HepG2 (cell line): ENCODE results near the gene ANKRD13D. TPM values are rescaled to one million over a fixed set of nuclear protein-coding genes. Genes with fewer than 3 reads are reported as not detected.

ENCODE experiments used
- ADNP ChIP-seq: sonication (generic); formaldehyde crosslinking; IDR thresholded peaks from 2 replicates; pipeline ENCODE4 v1.4.0; 2020; ENCODE audit warnings: missing genetic modification reagents
- CAMTA2 ChIP-seq: sonication (generic); formaldehyde crosslinking; IDR thresholded peaks from 2 replicates; pipeline ENCODE4 v1.4.0; 2020; ENCODE audit warnings: mild to moderate bottlenecking, missing genetic modification reagents, borderline replicate concordance
- FOXK2 ChIP-seq: fragments of 450-650 bp; IDR thresholded peaks from 2 replicates; pipeline ENCODE4 v1.6.1; 2016
- GFI1 ChIP-seq: sonication (generic); formaldehyde crosslinking; IDR thresholded peaks from 2 replicates; pipeline ENCODE4 v1.5.0; 2020; ENCODE audit warnings: missing genetic modification reagents, mild to moderate bottlenecking, borderline replicate concordance
- HDAC1 ChIP-seq: sonication (generic); formaldehyde crosslinking; IDR thresholded peaks from 2 replicates; pipeline ENCODE4 v1.5.1; 2020; ENCODE audit warnings: mild to moderate bottlenecking, missing genetic modification reagents
- KDM3A ChIP-seq: IDR thresholded peaks from 2 replicates; pipeline ENCODE4 v1.6.1; 2018; ENCODE audit warnings: low read depth, missing compliant biosample characterization
- MEF2D ChIP-seq: sonication (generic); formaldehyde crosslinking; IDR thresholded peaks from 2 replicates; pipeline ENCODE4 v1.5.1; 2020; ENCODE audit warnings: mild to moderate bottlenecking, missing genetic modification reagents
- MIER2 ChIP-seq: IDR thresholded peaks from 2 replicates; pipeline ENCODE4 v1.6.1; 2016; ENCODE audit warnings: missing biosample characterization, missing genetic modification reagents
- MXI1 ChIP-seq: IDR thresholded peaks from 3 replicates; pipeline ENCODE4 v1.6.1; 2012; ENCODE audit warnings: low read depth, low read length, inconsistent platforms, borderline replicate concordance
- NFE2L1 ChIP-seq: sonication (generic); formaldehyde crosslinking; IDR thresholded peaks from 2 replicates; pipeline ENCODE4 v1.4.0; 2020; ENCODE audit warnings: missing genetic modification reagents, mild to moderate bottlenecking, borderline replicate concordance
- NFKB2 ChIP-seq: sonication (generic); formaldehyde crosslinking; IDR thresholded peaks from 2 replicates; pipeline ENCODE4 v1.4.0; 2020; ENCODE audit warnings: missing genetic modification reagents, borderline replicate concordance
- POLR2A ChIP-seq, 2 experiments: IDR thresholded peaks; 2 replicates each; pipeline ENCODE4 v1.6.1; 2011; ENCODE audit warnings: low read depth in 2 of 2, low read length in 2 of 2, mild to moderate bottlenecking in 1 of 2, moderate library complexity in 1 of 2; ENCODE audit not compliant: insufficient read depth in 1 of 2
- POLR2G ChIP-seq: fragments of 200-400 bp; formaldehyde crosslinking; IDR thresholded peaks from 2 replicates; pipeline ENCODE4 v1.6.1; 2018; ENCODE audit warnings: mild to moderate bottlenecking, low read depth, low read length, moderate library complexity
- RAD51 ChIP-seq: fragments of 450-650 bp; IDR thresholded peaks from 2 replicates; pipeline ENCODE4 v1.6.1; 2016; ENCODE audit warnings: borderline replicate concordance
- RCOR2 ChIP-seq: IDR thresholded peaks from 2 replicates; pipeline ENCODE4 v1.6.1; 2016; ENCODE audit warnings: missing biosample characterization, missing genetic modification reagents
- SNAI1 ChIP-seq: sonication (generic); formaldehyde crosslinking; IDR thresholded peaks from 2 replicates; pipeline ENCODE4 v1.5.0; 2020; ENCODE audit warnings: mild to moderate bottlenecking, missing genetic modification reagents, borderline replicate concordance
- TCF7L2 ChIP-seq: IDR thresholded peaks from 2 replicates; pipeline ENCODE4 v1.6.1; 2011; ENCODE audit warnings: mild to moderate bottlenecking, low read depth, low read length, moderate library complexity
- YEATS2 ChIP-seq: sonication (generic); formaldehyde crosslinking; IDR thresholded peaks from 2 replicates; pipeline ENCODE4 v1.4.0; 2020; ENCODE audit warnings: missing genetic modification reagents, borderline replicate concordance
- ZNF292 ChIP-seq: sonication (generic); formaldehyde crosslinking; IDR thresholded peaks from 2 replicates; pipeline ENCODE4 v1.8.1; 2022; ENCODE audit warnings: mild to moderate bottlenecking, low read depth, missing genetic modification reagents, borderline replicate concordance
- ZNF382 ChIP-seq: sonication (generic); formaldehyde crosslinking; IDR thresholded peaks from 2 replicates; pipeline ENCODE4 v1.5.0; 2020; ENCODE audit warnings: missing genetic modification reagents, mild to moderate bottlenecking, borderline replicate concordance
- ZNF501 ChIP-seq: sonication (generic); formaldehyde crosslinking; IDR thresholded peaks from 2 replicates; pipeline ENCODE4 v1.5.1; 2020; ENCODE audit warnings: mild to moderate bottlenecking, moderate library complexity, missing genetic modification reagents
- ZNF660 ChIP-seq: sonication (generic); formaldehyde crosslinking; IDR thresholded peaks from 2 replicates; pipeline ENCODE4 v1.5.1; 2020; ENCODE audit warnings: mild to moderate bottlenecking, low read depth, missing genetic modification reagents, borderline replicate concordance
- ZNF674 ChIP-seq: sonication (generic); formaldehyde crosslinking; IDR thresholded peaks from 2 replicates; pipeline ENCODE4 v1.5.0; 2020; ENCODE audit warnings: low read depth, mild to moderate bottlenecking, missing genetic modification reagents
- ZNF775 ChIP-seq: sonication (generic); formaldehyde crosslinking; IDR thresholded peaks from 2 replicates; pipeline ENCODE4 v1.4.0; 2020; ENCODE audit warnings: missing genetic modification reagents, mild to moderate bottlenecking, moderate library complexity, borderline replicate concordance
- ZNF792 ChIP-seq: IDR thresholded peaks from 2 replicates; pipeline ENCODE4 v1.6.1; 2016
- ZSCAN21 ChIP-seq: sonication (generic); formaldehyde crosslinking; IDR thresholded peaks from 2 replicates; pipeline ENCODE4 v1.8.0; 2022; ENCODE audit warnings: mild to moderate bottlenecking, missing genetic modification reagents, moderate library complexity, borderline replicate concordance
- polyA plus RNA-seq, 8 experiments: library from polyadenylated mRNA; depleted of rRNA in 3 of 8; stranded (reverse) in 7 of 8; unstranded in 1 of 8; fragments of >200 nt; fragmentation: Illumina TruSeq in 4 of 8; extraction: Trizol in 4 of 8; gene quantifications; 2 replicates each; pipeline versions ENCODE4 v1.2.1 to v1.2.3, GENCODE V29; 2011 to 2016; ENCODE audit warnings: low read depth in 4 of 8, missing spikeins in 1 of 8, mixed read lengths in 1 of 8; ENCODE audit not compliant: insufficient read depth in 1 of 8
- total RNA-seq, 5 experiments: library from RNA; depleted of rRNA; stranded (reverse); fragments of >200 nt; fragmentation: Illumina TruSeq; extraction: Trizol; gene quantifications; 2 replicates each; pipeline ENCODE4 v1.2.3, GENCODE V29; 2016; ENCODE audit warnings: low read depth in 1 of 5
- TF ChIP-seq, protein P1 (sequence below): IDR thresholded peaks from 2 replicates; pipeline ENCODE4 v1.6.1; 2016; ENCODE audit warnings: mild to moderate bottlenecking, missing biosample characterization, missing genetic modification reagents
- TF ChIP-seq, protein P2 (sequence below): sonication (generic); formaldehyde crosslinking; IDR thresholded peaks from 2 replicates; pipeline ENCODE4 v1.5.1; 2020; ENCODE audit warnings: mild to moderate bottlenecking, missing genetic modification reagents, moderate library complexity
- TF ChIP-seq, protein P3 (sequence below): fragments of 450-650 bp; IDR thresholded peaks from 2 replicates; pipeline ENCODE4 v1.6.1; 2017

The ANKRD13D gene
- total and polyA plus RNA-seq, 2 of the 13 experiments (the other 11 are each of a cell fraction or from before 2014, with no cell fraction given): 18.6 to 27.3 TPM

DNA sequence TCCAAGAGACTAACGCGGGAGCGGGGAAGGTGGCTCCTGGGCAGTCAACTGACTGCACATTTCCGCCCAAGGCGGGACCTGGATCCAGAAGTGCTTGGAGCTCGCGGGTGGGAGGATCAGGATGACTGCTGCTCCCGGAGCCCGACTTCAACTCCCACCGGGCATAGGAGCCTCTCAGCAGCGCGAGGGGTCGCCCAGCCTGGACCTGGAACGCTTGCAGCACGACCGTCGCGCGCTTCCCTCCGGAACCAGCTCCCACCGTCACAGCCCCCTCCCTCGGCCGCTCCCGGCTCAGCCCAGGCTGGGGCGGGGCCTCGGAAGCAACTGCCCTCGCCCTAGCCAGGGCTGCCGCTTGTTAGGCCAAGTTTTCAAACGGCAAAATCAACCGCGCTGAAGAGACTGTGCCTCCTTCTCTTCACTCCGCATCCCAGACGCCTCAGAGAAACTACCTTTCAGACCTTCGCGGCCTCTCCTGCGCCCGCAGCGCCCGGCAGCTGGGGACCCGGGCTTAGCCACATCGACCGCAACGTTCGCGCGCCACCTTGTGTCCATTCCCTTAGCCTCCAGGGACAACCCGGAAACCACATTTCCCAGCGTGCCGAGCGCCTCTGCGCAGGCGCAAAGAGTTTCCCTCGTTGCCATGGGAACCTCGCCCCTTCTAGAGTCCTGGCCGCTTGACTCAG is 28.2 kb downstream of the ANKRD13D start (continued):
- TF ChIP-seq ZNF382 (no peak), MEF2D (CRISPR knock-in tag) (peak; percentile 75; the same call in 1 of the 2 replicates), GFI1 (CRISPR knock-in tag) (no peak; the same call in 1 of the 2 replicates), RCOR2 (CRISPR knock-in tag) (0 out of 2 replicates have a peak, but pooled peaks have one; percentile 59), NFE2L1 (CRISPR knock-in tag) (0 out of 2 replicates have a peak, but pooled peaks have one; percentile 2), ZNF292 (CRISPR knock-in tag) (peak; percentile 46; the same call in 1 of the 2 replicates), ZSCAN21 (CRISPR knock-in tag) (0 out of 2 replicates have a peak, but pooled peaks have one; percentile 16), FOXK2 (0 out of 2 replicates have a peak, but pooled peaks have one; percentile 3), ZNF775 (CRISPR knock-in tag) (no peak), MXI1 (peak; percentile 92; the same call in 2 of the 3 replicates), ZNF674 (CRISPR knock-in tag) (0 out of 2 replicates have a peak, but pooled peaks have one; percentile 54), MIER2 (CRISPR knock-in tag) (no peak), POLR2G (peak; percentile 87), CAMTA2 (CRISPR knock-in tag) (peak; percentile 98), NFKB2 (CRISPR knock-in tag) (peak; percentile 46; the same call in 1 of the 2 replicates), SNAI1 (CRISPR knock-in tag) (peak; percentile 71; the same call in 1 of the 2 replicates), ZNF792 (CRISPR knock-in tag) (no peak), ADNP (CRISPR knock-in tag) (0 out of 2 replicates have a peak, but pooled peaks have one; percentile 20), ZNF501 (CRISPR knock-in tag) (peak; percentile 98), TCF7L2 (no peak), POLR2A (IDR thresholded peaks at IDR 0.05; ENCODE audit: insufficient read depth in 1 of 2, low read depth in 2 of 2, low read length in 2 of 2) (peak; percentile 48 to 95; a peak in 2 of 4 replicates), YEATS2 (CRISPR knock-in tag) (peak; percentile 61; the same call in 1 of the 2 replicates), ZNF660 (CRISPR knock-in tag) (no peak), RAD51 (no peak), HDAC1 (CRISPR knock-in tag) (peak; percentile 64; the same call in 1 of the 2 replicates), KDM3A (peak; percentile 97; the same call in 1 of the 2 replicates)
- TF ChIP-seq, protein P1, sequence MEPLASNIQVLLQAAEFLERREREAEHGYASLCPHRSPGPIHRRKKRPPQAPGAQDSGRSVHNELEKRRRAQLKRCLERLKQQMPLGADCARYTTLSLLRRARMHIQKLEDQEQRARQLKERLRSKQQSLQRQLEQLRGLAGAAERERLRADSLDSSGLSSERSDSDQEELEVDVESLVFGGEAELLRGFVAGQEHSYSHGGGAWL (CRISPR knock-in tag): peak; percentile 61; the same call in 1 of the 2 replicates
- TF ChIP-seq, protein P2, sequence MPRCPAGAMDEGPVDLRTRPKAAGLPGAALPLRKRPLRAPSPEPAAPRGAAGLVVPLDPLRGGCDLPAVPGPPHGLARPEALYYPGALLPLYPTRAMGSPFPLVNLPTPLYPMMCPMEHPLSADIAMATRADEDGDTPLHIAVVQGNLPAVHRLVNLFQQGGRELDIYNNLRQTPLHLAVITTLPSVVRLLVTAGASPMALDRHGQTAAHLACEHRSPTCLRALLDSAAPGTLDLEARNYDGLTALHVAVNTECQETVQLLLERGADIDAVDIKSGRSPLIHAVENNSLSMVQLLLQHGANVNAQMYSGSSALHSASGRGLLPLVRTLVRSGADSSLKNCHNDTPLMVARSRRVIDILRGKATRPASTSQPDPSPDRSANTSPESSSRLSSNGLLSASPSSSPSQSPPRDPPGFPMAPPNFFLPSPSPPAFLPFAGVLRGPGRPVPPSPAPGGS (CRISPR knock-in tag): 0 out of 2 replicates have a peak, but pooled peaks have one; percentile 71
- TF ChIP-seq, protein P3, sequence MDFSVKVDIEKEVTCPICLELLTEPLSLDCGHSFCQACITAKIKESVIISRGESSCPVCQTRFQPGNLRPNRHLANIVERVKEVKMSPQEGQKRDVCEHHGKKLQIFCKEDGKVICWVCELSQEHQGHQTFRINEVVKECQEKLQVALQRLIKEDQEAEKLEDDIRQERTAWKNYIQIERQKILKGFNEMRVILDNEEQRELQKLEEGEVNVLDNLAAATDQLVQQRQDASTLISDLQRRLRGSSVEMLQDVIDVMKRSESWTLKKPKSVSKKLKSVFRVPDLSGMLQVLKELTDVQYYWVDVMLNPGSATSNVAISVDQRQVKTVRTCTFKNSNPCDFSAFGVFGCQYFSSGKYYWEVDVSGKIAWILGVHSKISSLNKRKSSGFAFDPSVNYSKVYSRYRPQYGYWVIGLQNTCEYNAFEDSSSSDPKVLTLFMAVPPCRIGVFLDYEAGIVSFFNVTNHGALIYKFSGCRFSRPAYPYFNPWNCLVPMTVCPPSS: no peak
